NCI-H69 (cell line): ENCODE results near the gene MARCHF5.
"Not testable (repeated sequence)": the region's sequence is repeated elsewhere in the genome, so short reads cannot be mapped to it uniquely, and the experiment has no call there.

Experiments
- DNase-seq: peaks from one replicate; lab custom pipeline; 2025; lab: John Stamatoyannopoulos, UW

The MARCHF5 gene

DNA sequence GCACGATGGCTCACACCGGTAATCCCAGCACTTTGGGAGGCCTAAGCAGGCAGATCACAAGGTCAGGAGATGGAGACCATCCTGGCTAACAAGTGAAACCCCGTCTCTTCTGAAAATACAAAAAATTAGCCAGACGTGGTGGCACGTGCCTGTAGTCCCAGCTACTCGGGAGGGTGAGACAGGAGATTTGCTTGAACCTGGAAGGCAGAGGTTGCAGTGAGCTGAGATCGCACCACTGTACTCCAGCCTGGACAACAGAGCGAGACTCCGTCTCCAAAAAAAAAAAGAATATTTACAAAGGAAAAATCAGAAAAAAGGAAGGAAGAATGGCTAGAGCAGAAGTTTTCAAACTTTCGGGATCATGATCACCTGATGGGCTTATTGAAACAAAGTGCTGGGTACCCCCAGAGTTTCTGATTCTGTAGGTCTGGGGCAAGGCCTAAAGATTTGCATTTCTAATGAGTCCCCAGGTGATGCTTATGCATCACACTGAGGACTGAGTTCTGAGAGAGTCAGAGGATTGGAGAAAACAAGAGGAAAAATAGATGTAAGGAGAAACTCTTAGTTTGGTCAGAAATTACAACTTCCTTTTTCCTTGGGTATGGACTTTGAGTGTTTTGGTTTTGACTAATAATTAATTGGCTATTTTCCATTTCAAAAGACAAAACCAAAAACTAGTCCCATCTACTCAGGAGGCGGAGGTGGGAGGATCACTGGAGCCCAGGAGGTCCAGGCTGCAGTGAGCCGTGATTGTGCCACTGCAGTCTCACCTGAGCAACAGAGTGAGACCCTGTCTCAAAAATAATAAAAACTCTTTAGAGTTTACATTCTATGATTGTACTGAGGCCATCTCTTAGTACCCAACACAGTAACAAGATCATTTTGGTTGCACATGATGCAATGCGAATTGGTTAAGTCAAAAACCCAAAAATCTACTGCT is 14.4 kb downstream of the MARCHF5 start:
- no peak for DNase-seq

DNA sequence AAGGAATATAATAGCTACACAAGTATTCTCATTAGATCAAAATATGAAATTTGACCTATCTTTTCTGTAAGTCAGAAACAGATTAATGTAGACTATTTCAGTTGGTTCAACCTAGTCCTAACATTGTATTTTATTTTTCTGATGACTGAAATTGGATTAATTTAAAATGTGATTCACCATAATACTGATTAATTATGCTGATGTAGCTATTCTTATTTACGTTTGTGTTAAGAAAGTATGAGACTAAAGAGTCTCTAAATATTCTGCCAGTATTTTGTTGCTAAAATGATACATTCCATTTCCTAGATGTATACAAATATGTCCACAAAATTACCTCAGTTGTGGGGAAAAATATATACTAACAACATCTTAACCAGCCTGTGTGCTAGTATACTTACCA is 18.3 kb downstream of the MARCHF5 start:
- no peak for DNase-seq

DNA sequence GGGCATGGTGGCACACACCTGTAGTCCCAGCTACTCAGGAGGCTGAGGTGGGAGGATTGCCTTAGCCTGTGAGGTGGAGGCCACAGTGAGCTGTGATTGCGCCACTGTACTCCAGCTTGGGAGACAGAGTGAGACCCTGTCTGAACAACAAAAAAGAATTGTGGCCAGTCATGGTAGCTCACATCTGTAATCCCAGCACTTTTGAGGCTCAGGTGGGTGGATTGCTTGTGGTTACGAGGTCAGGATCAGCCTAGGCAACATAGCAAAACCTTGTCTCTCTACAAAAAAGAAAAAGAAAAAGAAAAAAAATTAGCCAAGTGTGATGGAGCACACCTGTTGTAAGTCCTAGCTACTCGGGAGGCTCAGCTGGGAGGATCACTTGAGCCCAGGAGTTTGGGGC is 22.8 kb downstream of the MARCHF5 start:
- no peak for DNase-seq

GRCh38 chr10:92316610-92317009 is 25.6 kb downstream of the MARCHF5 start:
- DNase-seq, result no peak

GRCh38 chr10:92323079-92323478 is 32.1 kb downstream of the MARCHF5 start:
- DNase-seq, result peak; percentile 42

DNA sequence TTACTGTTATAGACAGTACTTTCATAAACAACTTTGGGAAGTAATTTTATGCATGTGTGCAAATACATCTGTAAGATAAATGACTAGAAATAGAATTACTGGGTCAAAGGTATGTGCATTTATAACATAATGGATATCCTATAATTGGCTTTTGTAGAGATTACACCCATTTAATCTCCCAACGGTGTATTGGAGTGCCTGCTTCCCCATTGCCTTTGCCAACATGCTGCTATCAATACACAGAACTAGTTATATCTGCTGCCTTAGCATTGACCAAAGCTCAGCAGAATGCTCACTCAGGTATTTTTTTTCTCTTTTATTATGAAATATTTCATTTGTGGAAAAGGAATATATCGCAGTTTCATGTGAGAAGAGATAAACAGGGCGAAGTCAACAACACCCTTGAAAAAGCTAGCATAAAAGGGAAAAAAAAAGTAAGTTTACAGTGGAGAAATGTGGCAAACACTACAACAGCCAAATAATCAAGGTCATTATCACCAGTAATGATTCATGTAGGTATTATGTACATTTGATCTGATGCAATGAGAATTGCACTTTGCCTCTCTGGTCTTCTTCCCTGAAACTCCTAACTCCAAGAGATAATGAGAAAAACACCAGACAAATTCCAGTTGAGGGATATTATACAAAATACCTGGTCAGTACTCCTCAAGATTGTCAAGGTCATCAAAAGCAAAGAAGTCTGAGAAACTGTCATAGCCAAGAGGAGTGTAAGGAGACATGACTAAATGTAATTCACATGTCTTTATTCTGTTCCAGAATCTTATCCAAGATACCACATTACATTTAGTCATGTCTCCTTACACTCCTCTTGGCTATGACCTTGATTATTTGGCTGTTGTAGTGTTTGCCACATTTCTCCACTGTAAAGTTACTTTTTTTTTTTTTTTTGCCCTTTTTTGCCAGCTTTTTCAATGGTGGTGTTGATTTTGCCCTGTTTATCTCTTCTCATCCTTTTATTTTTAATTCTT is 36.8 kb downstream of the MARCHF5 start:
- peak; percentile 15 for DNase-seq

DNA sequence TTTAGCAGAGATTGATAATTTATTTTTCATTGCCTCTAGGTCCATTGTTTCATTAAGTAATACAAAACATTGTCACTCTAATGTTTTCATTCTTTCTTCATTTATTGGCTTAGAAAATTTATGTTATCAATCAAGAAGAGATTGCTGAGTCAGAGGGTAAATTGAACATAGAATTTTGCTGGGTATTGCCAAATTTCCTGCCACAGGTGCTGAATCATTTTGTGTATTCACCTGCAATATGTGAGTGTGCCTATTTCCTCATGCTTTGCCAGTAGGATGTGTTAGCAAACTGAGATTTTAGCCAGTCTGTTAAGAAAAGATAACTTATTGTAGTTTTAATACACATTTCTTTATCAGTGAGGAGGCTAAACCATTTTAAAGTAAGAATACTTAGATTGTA is 38.0 kb downstream of the MARCHF5 start:
- peak; percentile 10 for DNase-seq

DNA sequence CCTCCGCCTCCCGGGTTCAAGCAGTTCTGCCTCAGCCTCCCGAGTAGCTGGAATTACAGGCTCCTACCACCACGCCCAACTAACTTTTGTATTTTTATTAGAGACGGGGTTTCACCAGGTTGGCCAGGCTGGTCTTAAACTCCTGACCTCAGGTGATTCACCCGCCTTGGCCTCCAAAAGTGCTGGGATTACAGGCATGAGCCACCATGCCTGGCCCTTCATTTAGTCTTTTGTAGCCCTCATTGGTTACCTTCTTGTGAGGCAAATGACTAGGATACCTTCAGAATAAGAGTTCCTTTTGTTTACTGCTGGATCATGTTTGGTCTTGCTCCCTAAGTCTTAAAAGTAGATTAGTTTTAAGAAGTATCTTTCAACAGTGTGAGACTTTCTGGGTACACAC is 39.0 kb downstream of the MARCHF5 start:
- DNase-seq, result not testable (repeated sequence)

- no peak for DNase-seq
Observed at GRCh38 chr10:92342796-92343195, 51.8 kb downstream of the MARCHF5 start.

DNA sequence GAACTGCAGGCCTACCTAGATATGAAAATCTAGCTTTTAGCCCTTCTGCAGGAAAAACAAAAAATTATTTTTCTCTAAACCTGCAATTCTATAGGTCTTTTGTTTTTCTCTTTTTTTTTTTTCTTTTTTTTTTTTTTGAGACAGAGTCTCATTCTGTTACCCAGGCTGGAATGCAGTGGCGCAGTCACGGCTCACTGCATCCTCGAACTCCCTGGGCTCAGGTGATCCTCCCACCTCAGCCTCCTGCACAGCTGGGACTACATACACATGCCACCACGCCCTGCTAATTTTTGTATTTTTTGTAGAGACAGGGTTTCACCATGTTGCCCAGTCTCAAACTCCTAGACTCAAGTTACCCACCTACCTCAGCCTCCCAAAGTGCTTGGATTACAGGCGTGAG is 54.6 kb downstream of the MARCHF5 start:
- not testable (repeated sequence) for DNase-seq

DNA sequence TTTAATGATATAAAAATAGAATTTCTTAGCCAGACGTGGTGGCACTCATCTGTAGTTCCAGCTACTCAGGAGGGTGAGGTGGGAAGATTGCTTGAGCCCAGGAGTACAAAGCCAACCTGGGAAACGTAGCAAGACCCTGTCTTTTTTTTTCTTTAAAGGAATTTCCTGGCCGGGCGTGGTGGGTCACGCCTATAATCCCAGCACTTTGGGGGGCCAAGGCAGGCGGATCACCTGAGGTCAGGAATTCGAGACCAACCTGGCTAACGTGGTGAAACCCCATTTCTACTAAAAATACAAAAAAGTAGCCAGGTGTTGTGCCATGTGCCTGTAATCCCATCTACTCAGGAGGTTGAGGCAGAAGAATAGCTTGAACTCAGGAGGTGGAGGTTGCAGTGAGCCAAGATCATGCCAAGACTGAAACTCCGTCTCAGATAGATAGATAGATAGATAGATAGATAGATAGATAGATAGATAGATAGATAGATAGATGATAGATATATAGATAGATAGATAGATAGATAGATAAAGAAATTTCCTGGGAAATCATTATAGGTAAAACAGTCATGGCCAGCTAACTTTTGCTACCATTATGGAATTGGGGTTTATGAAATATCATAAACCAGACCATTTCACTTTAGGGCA is 56.2 kb downstream of the MARCHF5 start:
- not testable (repeated sequence) for DNase-seq

GRCh38 chr10:92350411-92350810 is 59.4 kb downstream of the MARCHF5 start:
- no peak for DNase-seq

DNA sequence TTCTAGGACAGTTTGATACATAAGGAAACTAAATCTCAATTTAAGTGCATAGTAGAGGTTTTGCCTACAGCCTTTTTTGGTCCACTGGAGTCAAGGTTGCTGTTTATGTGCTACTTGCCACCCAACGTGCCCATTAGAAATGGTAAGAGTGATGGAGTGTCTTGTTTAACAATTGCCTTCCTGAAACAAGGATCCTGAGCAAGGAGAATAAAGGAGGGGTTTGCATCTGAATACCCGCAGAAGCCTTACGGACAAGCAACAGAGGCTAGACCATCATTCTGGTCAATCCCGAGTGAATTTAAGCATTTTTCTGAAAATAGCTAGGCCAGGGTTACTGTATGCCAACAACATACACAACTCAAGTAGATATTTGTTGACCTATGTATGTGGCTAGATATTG is 63.6 kb downstream of the MARCHF5 start:
- no peak for DNase-seq

GRCh38 chr10:92356041-92356440 is 65.1 kb downstream of the MARCHF5 start:
- no peak for DNase-seq

- no peak for DNase-seq
Observed at GRCh38 chr10:92363498-92363897, 72.5 kb downstream of the MARCHF5 start.

- DNase-seq, result no peak
Observed at GRCh38 chr10:92366412-92367021, 75.5 kb downstream of the MARCHF5 start.

GRCh38 chr10:92377962-92378361 is 87.0 kb downstream of the MARCHF5 start:
- no peak for DNase-seq

- DNase-seq, result peak; percentile 3
Observed at GRCh38 chr10:92381543-92381954, 90.6 kb downstream of the MARCHF5 start.

DNA sequence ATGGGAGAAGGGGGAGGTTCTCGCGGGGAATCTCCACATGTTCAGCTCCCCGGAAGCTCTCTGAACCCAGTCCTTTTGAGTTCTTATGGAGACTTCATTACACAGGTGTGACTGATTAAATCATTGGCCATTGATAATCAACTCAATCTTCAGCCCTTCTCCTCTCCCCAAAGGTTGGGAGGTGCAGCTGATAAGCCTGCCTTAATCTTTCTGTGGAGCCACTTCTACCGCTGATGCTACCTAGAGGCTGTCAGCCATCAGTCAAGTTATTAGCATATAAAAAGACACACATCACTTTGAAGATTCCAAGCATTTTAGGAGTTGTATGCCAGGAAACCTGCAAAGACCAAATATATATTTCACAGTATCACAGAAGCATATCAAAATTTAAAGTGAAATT is 91.7 kb downstream of the MARCHF5 start:
- DNase-seq, result no peak

DNA sequence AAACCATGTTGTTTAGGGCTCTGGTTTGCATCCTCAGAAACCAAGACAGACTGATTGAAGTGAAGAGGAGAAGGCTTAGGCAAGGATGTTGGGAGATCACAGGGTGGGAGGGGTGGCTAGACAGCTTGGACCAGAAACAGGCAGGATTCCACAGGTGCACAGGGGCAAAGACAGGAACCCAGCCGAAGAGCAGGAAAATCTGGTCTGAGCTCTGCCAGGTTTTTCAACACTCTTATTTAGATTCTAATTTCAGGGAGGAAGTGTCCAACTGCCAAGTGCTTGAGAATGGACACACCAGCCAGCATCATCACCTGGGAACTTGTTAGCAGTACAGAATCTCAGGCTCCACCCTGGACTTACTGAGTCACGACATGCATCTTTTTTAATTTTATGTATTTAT is 93.8 kb downstream of the MARCHF5 start:
- DNase-seq, result no peak

DNA sequence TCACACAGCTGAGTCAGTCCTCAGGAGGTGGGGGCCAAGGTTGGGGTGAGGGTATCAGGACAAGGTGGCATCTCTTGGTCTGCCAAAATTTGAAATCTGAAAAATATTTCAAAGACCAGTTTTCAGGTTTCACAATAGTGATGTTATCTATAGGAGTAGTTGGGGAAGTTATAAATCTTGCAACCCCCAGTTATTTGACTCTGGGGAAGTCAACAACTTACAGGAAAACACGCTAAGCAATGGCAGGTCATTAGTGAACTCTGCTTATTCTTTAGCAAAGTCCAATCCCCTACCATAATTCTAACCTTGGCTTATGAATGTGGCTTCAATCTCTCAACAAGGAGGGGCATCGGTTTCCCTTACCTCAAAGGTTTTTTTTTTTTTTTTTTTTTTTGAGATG is 94.9 kb downstream of the MARCHF5 start:
- DNase-seq, result no peak
